Smooth muscle cell (in vitro differentiated cells): ENCODE results near the gene ARL2BP. TPM values are rescaled to one million over a fixed set of nuclear protein-coding genes. Genes with fewer than 3 reads are reported as not detected.
A peak's percentile ranks its signal among the peaks of the same experiment; 100 is the strongest.

Experiments
- DNase-seq: peaks from one replicate; lab custom pipeline; 2025; ENCODE audit not compliant: unreplicated experiment; lab: John Stamatoyannopoulos, UW
- H2AFZ ChIP-seq: fragments of 200-600 bp; sonication (generic); 2 replicates; pipeline ENCODE4 v1.6.0; 2016; ENCODE audit warnings: antibody characterized with exemption, low read depth, mild to moderate bottlenecking
- H3F3A ChIP-seq: fragments of 200-600 bp; sonication (generic); 2 replicates; pipeline ENCODE4 v1.6.0; 2017; ENCODE audit warnings: antibody characterized with exemption, low read depth
- H3K27ac ChIP-seq: fragments of 200-600 bp; sonication (generic); 2 replicates; pipeline ENCODE4 v1.5.1; 2016; ENCODE audit warnings: low read depth, mild to moderate bottlenecking
- H3K27me3 ChIP-seq: fragments of 200-600 bp; sonication (generic); 2 replicates; pipeline ENCODE4 v1.6.1; 2016; ENCODE audit warnings: low read depth, mild to moderate bottlenecking
- H3K36me3 ChIP-seq: fragments of 200-600 bp; sonication (generic); 2 replicates; pipeline ENCODE4 v1.5.1; 2016; ENCODE audit warnings: low read depth
- H3K4me1 ChIP-seq: fragments of 200-600 bp; sonication (generic); 2 replicates; pipeline ENCODE4 v1.5.1; 2016; ENCODE audit warnings: low read depth
- H3K4me2 ChIP-seq: fragments of 200-600 bp; sonication (generic); 2 replicates; pipeline ENCODE4 v1.6.0; 2016; ENCODE audit warnings: mild to moderate bottlenecking
- H3K4me3 ChIP-seq: fragments of 200-600 bp; sonication (generic); 2 replicates; pipeline ENCODE4 v1.5.1; 2016; ENCODE audit warnings: mild to moderate bottlenecking
- H3K79me2 ChIP-seq: fragments of 200-600 bp; sonication (generic); 2 replicates; pipeline ENCODE4 v1.6.0; 2016; ENCODE audit warnings: low read depth, mild to moderate bottlenecking
- H3K9ac ChIP-seq: fragments of 200-600 bp; sonication (generic); 2 replicates; pipeline ENCODE4 v1.6.0; 2016; ENCODE audit warnings: low read depth
- H3K9me3 ChIP-seq: fragments of 200-600 bp; sonication (generic); replicated peaks from 2 replicates; pipeline ENCODE4 v1.5.1; 2016; ENCODE audit warnings: low read depth
- H4K20me1 ChIP-seq: fragments of 200-600 bp; sonication (generic); 2 replicates; pipeline ENCODE4 v1.6.0; 2016; ENCODE audit warnings: low read depth
- CTCF ChIP-seq: fragments of 200-600 bp; sonication (generic); IDR thresholded peaks from 2 replicates; pipeline ENCODE4 v1.5.1; 2017; ENCODE audit warnings: borderline replicate concordance, mild to moderate bottlenecking, antibody characterized with exemption; ENCODE audit not compliant: insufficient read depth, poor library complexity, severe bottlenecking
- WGBS: methylation state at CpG from one replicate; pipeline ENCODE4 v1.1.7; 2016; ENCODE audit warnings: low lambda C conversion rate; 5-methylcytosine and 5-hydroxymethylcytosine counted together
- polyA plus RNA-seq: library from polyadenylated mRNA; unstranded; fragments of >200 nt; fragmentation: Nextera tagmentation; extraction: Ambion mirVana; gene quantifications from 2 replicates; pipeline ENCODE4 v1.2.1, GENCODE V29; 2016
- total RNA-seq: library from RNA; depleted of rRNA; stranded (reverse); fragments of >200 nt; gene quantifications from 2 replicates; pipeline ENCODE4 v1.2.3, GENCODE V29; 2014

The ARL2BP gene
- total and polyA plus RNA-seq, 2 experiments from 2014 or later, result 78.1 to 88.0 TPM

DNA sequence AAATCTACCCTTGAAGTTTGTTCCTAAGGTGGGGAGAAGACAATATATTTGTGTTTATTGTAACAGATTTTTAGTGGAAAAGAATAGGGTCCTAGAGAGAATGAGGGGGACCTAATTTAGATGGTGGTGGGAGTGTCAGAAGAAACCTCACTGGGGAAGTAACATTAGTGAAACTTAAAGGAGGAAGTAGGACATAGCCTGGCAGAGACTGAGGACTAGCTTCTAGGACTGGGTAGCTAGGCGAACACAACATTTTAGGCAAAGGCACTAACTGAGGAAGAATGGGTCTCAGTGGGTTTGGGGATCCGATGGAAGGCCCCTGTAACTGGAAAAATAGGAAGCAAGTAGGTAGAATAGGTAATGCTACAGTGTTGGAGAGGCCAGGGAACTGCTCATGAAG is 4.2 kb upstream of the ARL2BP start:
- 98% methylated on average over 2 of the region's 2 CpGs for WGBS
- H3F3A ChIP-seq, result peaks cover 32% of the 10 kb centered on the region
- no peak for TF ChIP-seq CTCF
- peaks cover 7% of the 10 kb centered on the region for H3K79me2 ChIP-seq
- peaks cover 1% of the 10 kb centered on the region for H3K4me1 ChIP-seq
- no peak overlapping the region for H3K4me3 ChIP-seq
- no peak overlapping the region for H3K4me2 ChIP-seq
- H3K27ac ChIP-seq, result peak overlapping the region; percentile 31
- no peak overlapping the region for H3K9ac ChIP-seq
- no peaks in the 10 kb centered on the region for H3K27me3 ChIP-seq
- H4K20me1 ChIP-seq, result peaks cover 1% of the 10 kb centered on the region
- peaks cover 23% of the 10 kb centered on the region for H3K36me3 ChIP-seq
- H2AFZ ChIP-seq, result no peak overlapping the region
- H3K9me3 ChIP-seq, result no peaks in the 10 kb centered on the region
- DNase-seq, result no peak

- Histone ChIP-seq H4K20me1 (no peaks in the 10 kb centered on the region), H3K4me1 (peaks cover 4% of the 10 kb centered on the region), H3K79me2 (peaks cover 14% of the 10 kb centered on the region), H3K9me3 (no peaks in the 10 kb centered on the region), H3K36me3 (peaks cover 17% of the 10 kb centered on the region), H3F3A (peaks cover 32% of the 10 kb centered on the region), H3K4me2 (no peak overlapping the region), H3K27ac (no peak overlapping the region), H3K4me3 (no peak overlapping the region), H2AFZ (no peak overlapping the region), H3K27me3 (no peaks in the 10 kb centered on the region), H3K9ac (no peak overlapping the region)
- no peak for DNase-seq
- no peak for TF ChIP-seq CTCF
- 98% methylated on average over 2 of the region's 2 CpGs for WGBS
These were observed 2.4 kb upstream of the ARL2BP start for GRCh38 chr16:57242650-57243049.

- peaks cover 10% of the 10 kb centered on the region for H3K36me3 ChIP-seq
- peaks cover 32% of the 10 kb centered on the region for H3F3A ChIP-seq
- no peaks in the 10 kb centered on the region for H4K20me1 ChIP-seq
- peak overlapping the region; percentile 41 for H3K9ac ChIP-seq
- H3K9me3 ChIP-seq, result no peaks in the 10 kb centered on the region
- TF ChIP-seq CTCF, result no peak
- H3K4me3 ChIP-seq, result peak overlapping the region; percentile 88
- peaks cover 14% of the 10 kb centered on the region for H3K79me2 ChIP-seq
- peak overlapping the region; percentile 70 for H3K27ac ChIP-seq
- H3K4me2 ChIP-seq, result peak overlapping the region; percentile 97
- no peak for DNase-seq
- peaks cover 4% of the 10 kb centered on the region for H3K4me1 ChIP-seq
- peak overlapping the region; percentile 83 for H2AFZ ChIP-seq
- 17% methylated on average over 9 of the region's 9 CpGs for WGBS
- H3K27me3 ChIP-seq, result no peaks in the 10 kb centered on the region
These were observed 644 bp upstream of the ARL2BP start for GRCh38 chr16:57244463-57244766.

DNA sequence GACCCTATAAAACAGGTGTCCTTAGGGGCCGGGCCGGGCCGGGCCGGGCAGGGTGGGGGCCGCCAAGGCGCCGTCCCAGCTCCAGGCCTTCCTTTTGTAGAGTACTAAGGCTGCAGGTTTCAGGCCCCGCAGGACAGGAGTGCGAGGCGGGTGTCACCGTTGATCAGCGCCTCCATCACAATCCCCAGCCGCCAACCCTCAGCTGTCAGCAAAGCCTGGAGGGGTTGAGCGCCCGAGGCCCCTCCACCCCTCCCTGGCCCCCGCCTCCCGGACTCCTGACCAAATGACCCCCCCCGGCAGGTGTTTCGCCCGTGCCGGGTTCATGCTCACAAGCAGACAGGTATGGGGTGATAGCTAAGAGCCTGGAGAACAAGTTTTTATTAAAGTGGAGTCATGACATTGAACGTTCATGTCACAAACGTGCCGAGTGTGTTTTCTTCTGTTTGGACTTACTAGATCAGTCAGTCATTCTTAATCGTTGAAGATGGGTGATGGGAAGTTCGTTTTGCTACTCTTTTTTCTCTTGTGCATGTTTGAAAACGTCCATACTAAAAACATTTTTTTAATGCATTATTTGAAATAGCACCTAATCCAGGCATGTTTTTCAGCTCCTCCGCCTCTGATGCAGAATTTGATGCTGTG is 534 bp downstream of the ARL2BP start:
- Histone ChIP-seq H3K27me3 (no peaks in the 10 kb centered on the region), H3K9me3 (no peaks in the 10 kb centered on the region), H3K4me2 (peak overlapping the region; percentile 97), H3K27ac (peak overlapping the region; percentile 66), H3K36me3 (peaks cover 8% of the 10 kb centered on the region), H3K9ac (peak overlapping the region; percentile 85), H4K20me1 (no peaks in the 10 kb centered on the region), H2AFZ (peak overlapping the region; percentile 81), H3K4me1 (peaks cover 4% of the 10 kb centered on the region), H3K4me3 (peak overlapping the region; percentile 88), H3K79me2 (peaks cover 14% of the 10 kb centered on the region), H3F3A (peaks cover 21% of the 10 kb centered on the region)
- WGBS, result 8% methylated on average over 28 of the region's 28 CpGs
- no peak for TF ChIP-seq CTCF
- no peak for DNase-seq
